ENCODE results near the gene ABCC4.

DNA sequence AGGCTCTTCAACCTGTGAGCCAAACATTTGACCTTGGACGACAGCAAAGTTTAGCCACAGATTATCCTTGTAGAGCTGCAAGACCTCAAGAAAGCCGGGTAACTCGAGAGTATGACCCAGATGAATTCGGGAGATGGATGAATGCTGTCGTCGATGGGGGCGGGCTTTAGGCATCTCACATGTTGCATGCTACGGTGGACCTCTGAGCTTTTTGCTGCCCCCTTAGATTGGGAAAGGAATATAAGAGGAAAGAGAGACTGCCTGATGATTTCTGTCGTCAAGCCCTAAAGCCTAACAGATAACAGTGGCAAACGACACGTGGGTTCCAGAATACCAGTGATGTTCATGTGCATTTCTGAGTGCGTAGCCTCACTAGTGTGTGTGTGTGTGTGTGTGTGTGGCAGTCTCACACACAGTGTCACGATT lies 730 bp upstream of the ABCC4 start:
- TF ChIP-seq POLR2A (IDR thresholded peaks at IDR 0.05) (no peak), EP300 (IDR thresholded peaks at IDR 0.05; ENCODE audit: low read depth) (no peak), POLR2AphosphoS5 (IDR thresholded peaks at IDR 0.05) (no peak)
- TF ChIP-seq, protein P1, sequence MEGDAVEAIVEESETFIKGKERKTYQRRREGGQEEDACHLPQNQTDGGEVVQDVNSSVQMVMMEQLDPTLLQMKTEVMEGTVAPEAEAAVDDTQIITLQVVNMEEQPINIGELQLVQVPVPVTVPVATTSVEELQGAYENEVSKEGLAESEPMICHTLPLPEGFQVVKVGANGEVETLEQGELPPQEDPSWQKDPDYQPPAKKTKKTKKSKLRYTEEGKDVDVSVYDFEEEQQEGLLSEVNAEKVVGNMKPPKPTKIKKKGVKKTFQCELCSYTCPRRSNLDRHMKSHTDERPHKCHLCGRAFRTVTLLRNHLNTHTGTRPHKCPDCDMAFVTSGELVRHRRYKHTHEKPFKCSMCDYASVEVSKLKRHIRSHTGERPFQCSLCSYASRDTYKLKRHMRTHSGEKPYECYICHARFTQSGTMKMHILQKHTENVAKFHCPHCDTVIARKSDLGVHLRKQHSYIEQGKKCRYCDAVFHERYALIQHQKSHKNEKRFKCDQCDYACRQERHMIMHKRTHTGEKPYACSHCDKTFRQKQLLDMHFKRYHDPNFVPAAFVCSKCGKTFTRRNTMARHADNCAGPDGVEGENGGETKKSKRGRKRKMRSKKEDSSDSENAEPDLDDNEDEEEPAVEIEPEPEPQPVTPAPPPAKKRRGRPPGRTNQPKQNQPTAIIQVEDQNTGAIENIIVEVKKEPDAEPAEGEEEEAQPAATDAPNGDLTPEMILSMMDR (IDR thresholded peaks at IDR 0.05), result no peak

All from transverse colon (tissue), 4 donors.